ENCODE results near the gene VCL. TPM values are rescaled to one million over a fixed set of nuclear protein-coding genes. Genes with fewer than 3 reads are reported as not detected.
A peak's percentile ranks its signal among the peaks of the same experiment; 100 is the strongest.

The VCL gene
- total and polyA plus RNA-seq, 2 donors (not counting 1 experiment from before 2014, with no cell fraction given), result 161 to 316 TPM

- no peak for TF ChIP-seq EZH2 (IDR thresholded peaks at IDR 0.05; ENCODE audit: low read length, missing control alignments)
- no peaks in the 10 kb centered on the region for H3K27me3 ChIP-seq (ENCODE audit: control insufficient read depth, insufficient read depth, low read length)
- H3K27ac ChIP-seq (ENCODE audit: insufficient read depth, low read length), result no peak overlapping the region
These were observed 42.2 kb upstream of the VCL start for GRCh38 chr10:73955719-73956118.

GRCh38 chr10:73956476-73957359 is 41.2 kb upstream of the VCL start:
- Histone ChIP-seq H3K27ac (ENCODE audit: insufficient read depth, low read length) (no peak overlapping the region), H3K4me1 (ENCODE audit: control insufficient read depth, extremely low read depth, insufficient read depth, low read length) (peaks cover 9% of the 10 kb centered on the region), H2AFZ (ENCODE audit: low read length) (peak overlapping the region; percentile 47), H3K9me3 (ENCODE audit: control insufficient read depth, insufficient read depth, low read depth, low read length) (no peaks in the 10 kb centered on the region), H3K36me3 (ENCODE audit: control insufficient read depth, insufficient read depth, low read length) (no peaks in the 10 kb centered on the region), H3K4me3 (replicated peaks in 1 of 4; ENCODE audit: control extremely low read depth in 1 of 4, insufficient read depth in 1 of 4, low read depth in 3 of 4, low read length in 4 of 4) (no peak overlapping the region), H4K20me1 (ENCODE audit: control insufficient read depth, extremely low read depth, insufficient read depth, low read length) (no peaks in the 10 kb centered on the region), H3K4me2 (ENCODE audit: extremely low read depth, insufficient read depth, low read length) (peak overlapping the region; percentile 54), H3K9ac (ENCODE audit: insufficient read depth, low read length) (no peak overlapping the region), H3K27me3 (ENCODE audit: control insufficient read depth, insufficient read depth, low read length) (no peaks in the 10 kb centered on the region), H3K79me2 (ENCODE audit: control insufficient read depth, insufficient read depth, low read length) (no peaks in the 10 kb centered on the region)
- no peak for TF ChIP-seq EZH2 (IDR thresholded peaks at IDR 0.05; ENCODE audit: low read length, missing control alignments)
- TF ChIP-seq, protein P1, sequence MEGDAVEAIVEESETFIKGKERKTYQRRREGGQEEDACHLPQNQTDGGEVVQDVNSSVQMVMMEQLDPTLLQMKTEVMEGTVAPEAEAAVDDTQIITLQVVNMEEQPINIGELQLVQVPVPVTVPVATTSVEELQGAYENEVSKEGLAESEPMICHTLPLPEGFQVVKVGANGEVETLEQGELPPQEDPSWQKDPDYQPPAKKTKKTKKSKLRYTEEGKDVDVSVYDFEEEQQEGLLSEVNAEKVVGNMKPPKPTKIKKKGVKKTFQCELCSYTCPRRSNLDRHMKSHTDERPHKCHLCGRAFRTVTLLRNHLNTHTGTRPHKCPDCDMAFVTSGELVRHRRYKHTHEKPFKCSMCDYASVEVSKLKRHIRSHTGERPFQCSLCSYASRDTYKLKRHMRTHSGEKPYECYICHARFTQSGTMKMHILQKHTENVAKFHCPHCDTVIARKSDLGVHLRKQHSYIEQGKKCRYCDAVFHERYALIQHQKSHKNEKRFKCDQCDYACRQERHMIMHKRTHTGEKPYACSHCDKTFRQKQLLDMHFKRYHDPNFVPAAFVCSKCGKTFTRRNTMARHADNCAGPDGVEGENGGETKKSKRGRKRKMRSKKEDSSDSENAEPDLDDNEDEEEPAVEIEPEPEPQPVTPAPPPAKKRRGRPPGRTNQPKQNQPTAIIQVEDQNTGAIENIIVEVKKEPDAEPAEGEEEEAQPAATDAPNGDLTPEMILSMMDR (conservative IDR thresholded peaks at IDR 0.05 in 1 of 2, IDR thresholded peaks at IDR 0.05 in 1 of 2; ENCODE audit: low read depth in 1 of 2, low read length in 2 of 2), result no peak
- peak; percentile 65 to 70 for DNase-seq (ENCODE audit: low read depth in 2 of 2)

More at GRCh38 chr10:73955719-73956118, 42.2 kb upstream of the VCL start:
- Histone ChIP-seq H4K20me1 (ENCODE audit: control insufficient read depth, extremely low read depth, insufficient read depth, low read length) (no peaks in the 10 kb centered on the region), H3K4me3 (replicated peaks in 1 of 4; ENCODE audit: control extremely low read depth in 1 of 4, insufficient read depth in 1 of 4, low read depth in 3 of 4, low read length in 4 of 4) (no peak overlapping the region), H3K9me3 (ENCODE audit: control insufficient read depth, insufficient read depth, low read depth, low read length) (no peaks in the 10 kb centered on the region), H2AFZ (ENCODE audit: low read length) (no peak overlapping the region), H3K9ac (ENCODE audit: insufficient read depth, low read length) (no peak overlapping the region), H3K36me3 (ENCODE audit: control insufficient read depth, insufficient read depth, low read length) (no peaks in the 10 kb centered on the region), H3K79me2 (ENCODE audit: control insufficient read depth, insufficient read depth, low read length) (no peaks in the 10 kb centered on the region), H3K4me1 (ENCODE audit: control insufficient read depth, extremely low read depth, insufficient read depth, low read length) (peaks cover 9% of the 10 kb centered on the region), H3K4me2 (ENCODE audit: extremely low read depth, insufficient read depth, low read length) (no peak overlapping the region)
- DNase-seq (ENCODE audit: low read depth in 2 of 2), result no peak

GRCh38 chr10:73959484-73960243 is 38.3 kb upstream of the VCL start:
- Histone ChIP-seq H3K4me3 (replicated peaks in 1 of 4; ENCODE audit: control extremely low read depth in 1 of 4, insufficient read depth in 1 of 4, low read depth in 3 of 4, low read length in 4 of 4) (no peak overlapping the region), H3K4me1 (ENCODE audit: control insufficient read depth, extremely low read depth, insufficient read depth, low read length) (peaks cover 9% of the 10 kb centered on the region), H3K27me3 (ENCODE audit: control insufficient read depth, insufficient read depth, low read length) (no peaks in the 10 kb centered on the region), H3K9me3 (ENCODE audit: control insufficient read depth, insufficient read depth, low read depth, low read length) (no peaks in the 10 kb centered on the region), H3K9ac (ENCODE audit: insufficient read depth, low read length) (no peak overlapping the region), H3K36me3 (ENCODE audit: control insufficient read depth, insufficient read depth, low read length) (no peaks in the 10 kb centered on the region), H4K20me1 (ENCODE audit: control insufficient read depth, extremely low read depth, insufficient read depth, low read length) (no peaks in the 10 kb centered on the region), H2AFZ (ENCODE audit: low read length) (no peak overlapping the region), H3K4me2 (ENCODE audit: extremely low read depth, insufficient read depth, low read length) (no peak overlapping the region), H3K27ac (ENCODE audit: insufficient read depth, low read length) (no peak overlapping the region), H3K79me2 (ENCODE audit: control insufficient read depth, insufficient read depth, low read length) (no peaks in the 10 kb centered on the region)
- no peak for TF ChIP-seq EZH2 (IDR thresholded peaks at IDR 0.05; ENCODE audit: low read length, missing control alignments)
- TF ChIP-seq, protein P1 (conservative IDR thresholded peaks at IDR 0.05 in 1 of 2, IDR thresholded peaks at IDR 0.05 in 1 of 2; ENCODE audit: low read depth in 1 of 2, low read length in 2 of 2), result no peak
- peak in 1 of 2 donors; percentile 75 for DNase-seq (ENCODE audit: low read depth in 2 of 2)
